Endodermal cell (in vitro differentiated cells): Measurements from ENCODE around the gene TTC9B. TPM values are rescaled to one million over a fixed set of nuclear protein-coding genes. Genes with fewer than 3 reads are reported as not detected.

Experiments used
- DNase-seq: peaks from one replicate; pipeline ENCODE4 v3.0.0-alpha.2; 2017
- H3K27ac ChIP-seq: 2 replicates; pipeline ENCODE4 v1.5.1; 2013; ENCODE audit warnings: mild to moderate bottlenecking, low read depth, low read length, moderate library complexity
- H3K27me3 ChIP-seq: 2 replicates; pipeline ENCODE4 v1.6.1; 2013; ENCODE audit warnings: mild to moderate bottlenecking, low read length, moderate library complexity; ENCODE audit not compliant: insufficient read depth, control insufficient read depth, poor library complexity, severe bottlenecking
- H3K36me3 ChIP-seq: 2 replicates; pipeline ENCODE4 v1.7.0; 2013; ENCODE audit warnings: mild to moderate bottlenecking, low read length, moderate library complexity; ENCODE audit not compliant: control insufficient read depth, insufficient read depth
- H3K4me1 ChIP-seq: one replicate; pipeline ENCODE4 v1.7.0; 2013; ENCODE audit warnings: low read length; ENCODE audit not compliant: control insufficient read depth, insufficient read depth
- H3K4me3 ChIP-seq: 2 replicates; pipeline ENCODE4 v1.5.1; 2013; ENCODE audit warnings: mild to moderate bottlenecking, low read length, moderate library complexity
- H3K9ac ChIP-seq: 2 replicates; pipeline ENCODE4 v1.6.1; 2013; ENCODE audit warnings: mild to moderate bottlenecking, low read length, moderate library complexity; ENCODE audit not compliant: poor library complexity, severe bottlenecking; ENCODE audit errors: extremely low read depth
- H3K9me3 ChIP-seq: 2 replicates; pipeline ENCODE4 v1.6.1; 2013; ENCODE audit warnings: mild to moderate bottlenecking, low read length, moderate library complexity; ENCODE audit not compliant: control insufficient read depth
- H3K27ac Mint-ChIP-seq: 2 replicates; pipeline ENCODE4 v1.8.0; 2020; ENCODE audit warnings: mixed read lengths
- H3K27me3 Mint-ChIP-seq: 2 replicates; pipeline ENCODE4 v1.8.0; 2021; ENCODE audit warnings: mild to moderate bottlenecking, mixed read lengths; ENCODE audit not compliant: insufficient read depth
- H3K36me3 Mint-ChIP-seq: 2 replicates; pipeline ENCODE4 v1.8.0; 2020; ENCODE audit warnings: low read depth, mixed read lengths
- H3K4me1 Mint-ChIP-seq: 2 replicates; pipeline ENCODE4 v1.8.0; 2020; ENCODE audit warnings: mixed read lengths
- H3K4me3 Mint-ChIP-seq: 2 replicates; pipeline ENCODE4 v1.8.0; 2020; ENCODE audit warnings: mild to moderate bottlenecking, moderate library complexity, mixed read lengths
- H3K9me3 Mint-ChIP-seq: 2 replicates; pipeline ENCODE4 v1.8.0; 2020; ENCODE audit warnings: mild to moderate bottlenecking, mixed read lengths
- CTCF ChIP-seq: fragments of 200-600 bp; sonication (generic); conservative IDR thresholded peaks from 2 replicates; pipeline ENCODE4 v1.5.0; 2021; ENCODE audit warnings: antibody characterized with exemption, mild to moderate bottlenecking
- WGBS, 2 experiments: methylation state at CpG; one replicate each; pipeline versions ENCODE4 v1.1.5 to v1.1.7; 2013; ENCODE audit warnings: missing lambda C conversion rate in 2 of 2, mixed read lengths in 1 of 2; ENCODE audit not compliant: insufficient coverage in 1 of 2, insufficient read length in 1 of 2; 5-methylcytosine and 5-hydroxymethylcytosine counted together
- total RNA-seq, 2 donors: library from RNA; stranded (reverse); fragmentation: NEBNext Ultra II Directional in 1 of 2; extraction: Animal tissue kit (Norgen Biotek cat#: 25700) in 1 of 2; gene quantifications; 2 replicates in 1 of 2; 3 replicates in 1 of 2; pipeline ENCODE4 v1.2.1, GENCODE V29; 2021

The TTC9B gene
- total RNA-seq, 2 donors from 2014 or later: not detected

- no peak overlapping the region for H3K27ac ChIP-seq
- H3K9me3 ChIP-seq: no peaks in the 10 kb centered on the region
- Mint-ChIP-seq H3K4me1 (peaks cover 22% of the 10 kb centered on the region), H3K27ac (no peak overlapping the region), H3K9me3 (no peaks in the 10 kb centered on the region), H3K27me3 (peaks cover 41% of the 10 kb centered on the region), H3K36me3 (no peaks in the 10 kb centered on the region), H3K4me3 (no peak overlapping the region)
- H3K9ac ChIP-seq: no peak overlapping the region
- H3K4me1 ChIP-seq: peaks cover 12% of the 10 kb centered on the region
- 98% methylated on average over 5 of the region's 5 CpGs for WGBS, 2 experiments
- TF ChIP-seq CTCF: no peak
- H3K27me3 ChIP-seq: no peaks in the 10 kb centered on the region
- peaks cover 2% of the 10 kb centered on the region for H3K36me3 ChIP-seq
- H3K4me3 ChIP-seq: no peak overlapping the region
- DNase-seq: no peak
Observed at GRCh38 chr19:40228863-40229262, 10.7 kb upstream of the TTC9B start.

- H3K36me3 ChIP-seq: peaks cover 2% of the 10 kb centered on the region
- no peaks in the 10 kb centered on the region for H3K27me3 ChIP-seq
- no peak for TF ChIP-seq CTCF
- Mint-ChIP-seq H3K9me3 (no peaks in the 10 kb centered on the region), H3K27ac (no peak overlapping the region), H3K4me1 (peaks cover 22% of the 10 kb centered on the region), H3K27me3 (peaks cover 41% of the 10 kb centered on the region), H3K4me3 (no peak overlapping the region), H3K36me3 (no peaks in the 10 kb centered on the region)
- H3K27ac ChIP-seq: no peak overlapping the region
- no peak overlapping the region for H3K4me3 ChIP-seq
- 89 to 93% methylated on average over 6 to 8 of the region's 10 CpGs for WGBS, 2 experiments
- H3K9ac ChIP-seq: no peak overlapping the region
- H3K9me3 ChIP-seq: no peaks in the 10 kb centered on the region
- no peak for DNase-seq
- H3K4me1 ChIP-seq: peaks cover 12% of the 10 kb centered on the region
Observed at GRCh38 chr19:40228346-40228745, 10.2 kb upstream of the TTC9B start.

- no peak for DNase-seq
- TF ChIP-seq CTCF: no peak
- Mint-ChIP-seq H3K27ac (no peak overlapping the region), H3K4me1 (peaks cover 4% of the 10 kb centered on the region), H3K4me3 (no peak overlapping the region), H3K27me3 (peaks cover 48% of the 10 kb centered on the region), H3K36me3 (no peaks in the 10 kb centered on the region), H3K9me3 (peaks cover 4% of the 10 kb centered on the region)
- Histone ChIP-seq H3K4me3 (no peak overlapping the region), H3K9ac (no peak overlapping the region), H3K27ac (no peak overlapping the region), H3K27me3 (peaks cover 5% of the 10 kb centered on the region), H3K4me1 (no peaks in the 10 kb centered on the region), H3K9me3 (no peaks in the 10 kb centered on the region), H3K36me3 (no peaks in the 10 kb centered on the region)
- WGBS, 2 experiments: 73 to 79% methylated on average over 13 to 21 of the region's 21 CpGs
Observed at GRCh38 chr19:40225440-40226305, 7.5 kb upstream of the TTC9B start.
